ENCODE measurements around the gene PRKG1.

- no peak for TF ChIP-seq CTCF (IDR thresholded peaks at IDR 0.05)
- no peak for TF ChIP-seq ZNF416 (CRISPR knock-in tag; IDR thresholded peaks at IDR 0.05)
- TF ChIP-seq TEAD1 (CRISPR knock-in tag; IDR thresholded peaks at IDR 0.05): no peak
- TF ChIP-seq ZNF121 (CRISPR knock-in tag; IDR thresholded peaks at IDR 0.05): no peak
- no peak for TF ChIP-seq TCF7 (CRISPR knock-in tag; IDR thresholded peaks at IDR 0.05; ENCODE audit: low read depth)
Observed at GRCh38 chr10:51082857-51083256, 8.6 kb downstream of the PRKG1 start.

Data from WTC11 (cell line).